GM08714 (cell line): ENCODE measurements around the gene TRPC4.
"Not testable (repeated sequence)": the region's sequence is repeated elsewhere in the genome, so short reads cannot be mapped to it uniquely, and the experiment has no call there.

Source experiments
- H3K4me3 ChIP-seq: fragments of 200-500 bp; sonication (Bioruptor generic); 2 replicates; pipeline ENCODE4 v1.5.1; 2014; ENCODE audit warnings: mild to moderate bottlenecking, low read length, inconsistent platforms
- ZNF274 ChIP-seq: IDR thresholded peaks from 2 replicates; pipeline ENCODE4 v1.6.1; 2012; ENCODE audit warnings: mild to moderate bottlenecking, low read depth, low read length

TRPC4 gene

GRCh38 chr13:37878496-37878895 lies 8.9 kb upstream of the TRPC4 start:
- TF ChIP-seq ZNF274 = no peak
- H3K4me3 ChIP-seq = no peak overlapping the region

- no peak for TF ChIP-seq ZNF274
- H3K4me3 ChIP-seq = no peak overlapping the region
Measured at GRCh38 chr13:37870895-37871550, 1.5 kb upstream of the TRPC4 start.

GRCh38 chr13:37870489-37870845 lies 895 bp upstream of the TRPC4 start:
- no peak for TF ChIP-seq ZNF274
- H3K4me3 ChIP-seq = no peak overlapping the region

- no peak for TF ChIP-seq ZNF274
- no peak overlapping the region for H3K4me3 ChIP-seq
Measured at GRCh38 chr13:37869506-37869755, 141 bp downstream of the TRPC4 start.

- no peak for TF ChIP-seq ZNF274
- H3K4me3 ChIP-seq = no peak overlapping the region
Measured at GRCh38 chr13:37868691-37869505, 674 bp downstream of the TRPC4 start.

- no peak overlapping the region for H3K4me3 ChIP-seq
- no peak for TF ChIP-seq ZNF274
Measured at GRCh38 chr13:37863708-37864107, 5.9 kb downstream of the TRPC4 start.

- no peak overlapping the region for H3K4me3 ChIP-seq
- TF ChIP-seq ZNF274 = no peak
Measured at GRCh38 chr13:37835392-37835791, 34.2 kb downstream of the TRPC4 start.

DNA sequence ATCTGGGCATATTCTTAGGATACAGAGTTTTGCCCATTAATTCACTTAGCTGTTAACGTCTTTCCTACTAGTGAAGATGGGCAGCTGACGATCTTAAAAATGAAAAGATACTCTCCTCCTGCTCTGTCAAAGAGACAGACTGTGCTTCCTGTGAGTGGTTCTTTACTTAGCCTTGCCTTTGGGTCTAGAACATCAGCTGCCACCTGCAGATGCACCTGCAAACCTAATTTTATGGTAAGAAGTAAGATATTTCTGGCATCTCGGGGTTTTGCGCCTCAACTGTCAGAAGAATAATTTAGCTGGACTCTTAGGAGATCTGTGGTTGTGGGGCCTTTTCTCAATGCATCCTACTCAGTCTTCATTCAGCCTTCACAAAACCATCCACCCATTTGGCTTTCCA lies 36.2 kb downstream of the TRPC4 start:
- H3K4me3 ChIP-seq = no peak overlapping the region
- TF ChIP-seq ZNF274 = no peak

GRCh38 chr13:37816276-37816675 lies 53.3 kb downstream of the TRPC4 start:
- no peak overlapping the region for H3K4me3 ChIP-seq
- TF ChIP-seq ZNF274 = no peak

- no peak overlapping the region for H3K4me3 ChIP-seq
- no peak for TF ChIP-seq ZNF274
Measured at GRCh38 chr13:37811441-37811840, 58.1 kb downstream of the TRPC4 start.

DNA sequence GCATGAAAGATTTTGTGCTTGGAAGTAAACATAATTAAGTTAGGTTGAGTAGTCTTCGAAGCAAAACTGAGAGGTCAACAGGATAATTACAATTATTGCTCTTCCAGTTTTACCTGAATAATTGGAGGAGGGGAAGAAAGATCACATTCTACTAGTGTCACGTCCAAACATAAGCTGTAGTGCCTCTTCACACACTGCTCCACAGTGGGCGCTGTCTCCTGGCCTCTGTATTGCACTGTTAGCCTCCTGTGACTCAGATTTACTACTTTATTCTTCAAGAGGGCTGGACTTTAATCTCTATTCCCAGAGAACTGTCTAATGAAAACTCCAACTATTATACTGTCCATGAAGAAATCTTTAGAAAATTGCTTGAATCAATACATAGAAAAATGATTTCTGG lies 62.9 kb downstream of the TRPC4 start:
- H3K4me3 ChIP-seq = no peak overlapping the region
- TF ChIP-seq ZNF274 = no peak

DNA sequence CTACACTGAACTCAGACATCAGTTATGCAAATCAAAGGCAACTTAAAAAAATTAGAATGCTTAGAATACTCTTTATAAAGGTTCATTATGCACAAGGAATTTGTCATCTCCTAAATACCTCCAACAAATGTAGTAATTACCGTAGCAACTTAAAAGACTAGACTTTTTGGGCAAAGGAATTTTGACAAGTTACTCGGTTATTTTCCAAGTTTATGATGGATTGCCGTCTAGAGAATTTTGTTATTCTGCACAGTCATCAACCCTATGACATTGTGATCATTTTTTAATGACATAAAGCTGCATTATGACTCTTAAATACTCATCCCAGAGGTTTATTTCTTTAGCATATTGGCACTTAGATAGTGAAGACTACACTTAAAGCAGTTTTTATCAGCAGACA lies 71.9 kb downstream of the TRPC4 start:
- no peak for TF ChIP-seq ZNF274

GRCh38 chr13:37796795-37797194 lies 72.8 kb downstream of the TRPC4 start:
- not testable (repeated sequence) for H3K4me3 ChIP-seq

More for the DNA sequence above, 71.9 kb downstream of the TRPC4 start:
- H3K4me3 ChIP-seq = no peak overlapping the region

- no peak for TF ChIP-seq ZNF274
- H3K4me3 ChIP-seq = no peak overlapping the region
Measured at GRCh38 chr13:37795326-37795725, 74.2 kb downstream of the TRPC4 start.

DNA sequence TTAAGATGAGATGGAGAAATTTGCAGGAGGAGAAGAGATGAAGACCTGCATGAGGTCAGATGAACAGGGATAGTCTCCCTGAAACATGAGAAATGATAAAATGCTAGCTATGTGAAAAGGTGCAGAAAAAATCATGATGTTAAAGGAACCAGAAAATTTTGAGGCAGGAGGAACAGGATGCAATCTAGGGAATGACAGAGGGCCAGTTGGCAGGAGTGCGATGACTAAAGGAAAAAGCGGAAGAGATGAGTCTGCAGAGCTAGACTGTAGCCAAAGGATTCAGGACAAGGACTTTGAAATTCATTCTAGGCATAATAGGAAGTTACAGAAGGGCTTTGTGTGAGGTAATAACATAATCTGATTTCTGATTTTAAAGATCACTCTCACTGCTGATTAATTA lies 77.9 kb downstream of the TRPC4 start:
- TF ChIP-seq ZNF274 = no peak
- no peak overlapping the region for H3K4me3 ChIP-seq

DNA sequence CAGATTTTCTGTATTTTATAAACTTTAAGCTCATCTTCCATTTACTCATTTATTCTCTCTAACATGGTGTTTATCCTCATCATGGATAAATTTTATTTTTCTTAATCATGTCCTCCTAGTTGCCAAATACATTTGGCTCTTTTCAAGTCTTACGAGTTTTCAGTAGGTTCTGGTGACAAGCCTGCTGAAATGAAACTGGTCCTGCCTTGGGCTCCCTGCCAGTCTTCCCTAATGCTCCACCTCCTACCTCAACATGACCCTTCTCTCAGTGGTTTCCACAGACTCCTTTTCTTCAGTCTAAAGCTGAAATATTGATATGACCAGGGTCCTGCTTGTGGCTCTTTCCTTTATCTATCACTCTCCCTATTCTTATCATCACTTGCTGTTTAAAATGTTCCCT lies 81.2 kb downstream of the TRPC4 start:
- TF ChIP-seq ZNF274 = no peak
- no peak overlapping the region for H3K4me3 ChIP-seq
